Measurements from ENCODE around the gene SLC43A2. TPM values are rescaled to one million over a fixed set of nuclear protein-coding genes. Genes with fewer than 3 reads are reported as not detected.
A peak's percentile ranks its signal among the peaks of the same experiment; 100 is the strongest.

Gene SLC43A2
- total and polyA plus RNA-seq, 2 of the 13 experiments (the other 11 are each of a cell fraction or from before 2014, with no cell fraction given) = 7.3 to 20.0 TPM

GRCh38 chr17:1592751-1593629 is 35.6 kb downstream of the SLC43A2 start (continued):
- TF ChIP-seq GTF3A (CRISPR knock-in tag; conservative IDR thresholded peaks at IDR 0.05) = no peak
- no peak for TF ChIP-seq PHF8 (CRISPR knock-in tag; IDR thresholded peaks at IDR 0.05)
- peak; percentile 37; the same call in 1 of the 2 replicates for TF ChIP-seq GABPB1 (CRISPR knock-in tag; IDR thresholded peaks at IDR 0.05)
- TF ChIP-seq ZNF574 (CRISPR knock-in tag; IDR thresholded peaks at IDR 0.05) = no peak
- TF ChIP-seq NFIB (CRISPR knock-in tag; IDR thresholded peaks at IDR 0.05; ENCODE audit: borderline replicate concordance) = no peak
- no peak for TF ChIP-seq ZNF510 (CRISPR knock-in tag; IDR thresholded peaks at IDR 0.05; ENCODE audit: low read depth)
- TF ChIP-seq ZFX (CRISPR knock-in tag; IDR thresholded peaks at IDR 0.05; ENCODE audit: low read depth) = peak; percentile 76
- TF ChIP-seq WIZ (CRISPR knock-in tag; IDR thresholded peaks at IDR 0.05) = no peak
- TF ChIP-seq ZNF747 (CRISPR knock-in tag; IDR thresholded peaks at IDR 0.05; ENCODE audit: borderline replicate concordance) = no peak
- TF ChIP-seq ATRX (CRISPR knock-in tag; IDR thresholded peaks at IDR 0.05; ENCODE audit: borderline replicate concordance) = no peak
- TF ChIP-seq STAT6 (CRISPR knock-in tag; IDR thresholded peaks at IDR 0.05; ENCODE audit: borderline replicate concordance) = no peak
- TF ChIP-seq BHLHE40 (IDR thresholded peaks at IDR 0.05; ENCODE audit: low read length) = no peak
- TF ChIP-seq CSRNP1 (CRISPR knock-in tag; IDR thresholded peaks at IDR 0.05) = no peak
- TF ChIP-seq FOXJ3 (CRISPR knock-in tag; IDR thresholded peaks at IDR 0.05; ENCODE audit: borderline replicate concordance) = no peak
- no peak for TF ChIP-seq ZNF230 (CRISPR knock-in tag; IDR thresholded peaks at IDR 0.05)
- peak; percentile 79 for TF ChIP-seq MED1 (CRISPR knock-in tag; IDR thresholded peaks at IDR 0.05)
- TF ChIP-seq PITX1 (CRISPR knock-in tag; IDR thresholded peaks at IDR 0.05) = peak; percentile 27
- TF ChIP-seq TSC22D2 (CRISPR knock-in tag; IDR thresholded peaks at IDR 0.05; ENCODE audit: borderline replicate concordance) = no peak
- no peak for TF ChIP-seq SMARCC2 (IDR thresholded peaks at IDR 0.05)
- peak; percentile 61; the same call in 1 of the 2 replicates for TF ChIP-seq DPF2 (CRISPR knock-in tag; IDR thresholded peaks at IDR 0.05; ENCODE audit: borderline replicate concordance, low read depth)
- peak; percentile 40; the same call in 1 of the 2 replicates for TF ChIP-seq NR2C2 (CRISPR knock-in tag; IDR thresholded peaks at IDR 0.05; ENCODE audit: borderline replicate concordance)
- no peak for TF ChIP-seq MED8 (CRISPR knock-in tag; IDR thresholded peaks at IDR 0.05; ENCODE audit: insufficient replicate concordance)
- TF ChIP-seq ZNF432 (CRISPR knock-in tag; IDR thresholded peaks at IDR 0.05; ENCODE audit: borderline replicate concordance) = no peak

Measured in HepG2 (cell line).